AG04450 (cell line): ENCODE data around the gene B9D1. TPM values are rescaled to one million over a fixed set of nuclear protein-coding genes. Genes with fewer than 3 reads are reported as not detected.

ENCODE experiments used
- CTCF ChIA-PET: fragments of 300-600, 350-600 bp; formaldehyde crosslinking; extraction: SDS; loops from one replicate; lab custom pipeline; 2022; ENCODE audit warnings: antibody characterized with exemption, inconsistent platforms; lab: Charles Lee
- POLR2A ChIA-PET: fragments of 350-600 bp; formaldehyde crosslinking; extraction: SDS; loops from one replicate; lab custom pipeline; 2021; ENCODE audit warnings: antibody characterized with exemption, inconsistent platforms; lab: Yijun Ruan, JAX
- DNase-seq: peaks from one replicate; pipeline ENCODE4 v3.0.0-alpha.2; 2011; ENCODE audit warnings: low read depth, low spot score
- H3K27ac ChIP-seq: one replicate; pipeline ENCODE4 v1.5.1; 2012; ENCODE audit warnings: low read depth, low read length, control low read depth
- H3K27me3 ChIP-seq: one replicate; pipeline ENCODE4 v1.6.0; 2012; ENCODE audit warnings: low read length; ENCODE audit not compliant: control insufficient read depth, insufficient read depth
- H3K4me3 ChIP-seq: 2 replicates; pipeline ENCODE4 v1.5.1; 2011; ENCODE audit warnings: mild to moderate bottlenecking, low read depth, low read length, control low read depth
- H3K9me3 ChIP-seq: 2 replicates; pipeline ENCODE4 v1.5.1; 2012; ENCODE audit warnings: low read length; ENCODE audit not compliant: control insufficient read depth, insufficient read depth
- CTCF ChIP-seq: IDR thresholded peaks from 2 replicates; pipeline ENCODE4 v1.5.1; 2011; ENCODE audit warnings: low read depth, low read length, control low read depth, inconsistent platforms
- polyA plus RNA-seq: library from polyadenylated mRNA; depleted of rRNA; stranded (reverse); fragments of >200 nt; gene quantifications from 2 replicates; pipeline ENCODE4 v1.2.3, GENCODE V29; 2011

B9D1 gene
- polyA plus RNA-seq, 1 experiment, result 35.2 TPM

- TF ChIP-seq CTCF, result no peak
- POLR2A ChIA-PET, result interaction anchor here (1.2 kb wide), 1 partner anchor 12 kb away, joined by 5 read pairs; no protein-coding TSS in a partner anchor
- no peak overlapping the region for H3K4me3 ChIP-seq
- H3K9me3 ChIP-seq, result no peaks in the 10 kb centered on the region; the same call in 1 of the 2 replicates
- no peak for DNase-seq
- CTCF ChIA-PET, result interaction anchor here (0.7 kb wide), 1 partner anchor 21 kb away, joined by 4 read pairs; the partner anchor contains the start of gene B9D1
- no peaks in the 10 kb centered on the region for H3K27me3 ChIP-seq
- H3K27ac ChIP-seq, result peak overlapping the region; percentile 21
Measured at GRCh38 chr17:19341641-19342610, 20.6 kb downstream of the B9D1 start.

- no peak overlapping the region for H3K4me3 ChIP-seq
- no peaks in the 10 kb centered on the region; the same call in 1 of the 2 replicates for H3K9me3 ChIP-seq
- ChIA-PET POLR2A (interaction anchor here (0.8 kb wide), 1 partner anchor 13 kb away, joined by 4 read pairs; no protein-coding TSS in a partner anchor), CTCF (no interaction called here)
- no peak overlapping the region for H3K27ac ChIP-seq
- H3K27me3 ChIP-seq, result no peaks in the 10 kb centered on the region
- no peak for TF ChIP-seq CTCF
- DNase-seq, result no peak
Measured at GRCh38 chr17:19341211-19341631, 21.3 kb downstream of the B9D1 start.

GRCh38 chr17:19339341-19339815 is 23.1 kb downstream of the B9D1 start:
- no peak for TF ChIP-seq CTCF
- H3K27ac ChIP-seq, result no peak overlapping the region
- no peak for DNase-seq
- ChIA-PET POLR2A (no interaction called here), CTCF (interaction anchor here (1.0 kb wide), 2 partner anchors 14 to 23 kb away, joined by 3 to 4 read pairs; partner anchors contain the start of gene B9D1)
- no peaks in the 10 kb centered on the region for H3K27me3 ChIP-seq
- no peak overlapping the region for H3K4me3 ChIP-seq
- H3K9me3 ChIP-seq, result no peaks in the 10 kb centered on the region; the same call in 1 of the 2 replicates

- DNase-seq, result no peak
Measured at GRCh38 chr17:19338031-19338990, 24.2 kb downstream of the B9D1 start.

More at GRCh38 chr17:19338031-19338990, 24.2 kb downstream of the B9D1 start:
- Histone ChIP-seq H3K4me3 (no peak overlapping the region), H3K9me3 (no peaks in the 10 kb centered on the region; the same call in 1 of the 2 replicates), H3K27me3 (no peaks in the 10 kb centered on the region), H3K27ac (no peak overlapping the region)
- POLR2A ChIA-PET, result no interaction called here
- peak; percentile 55 for TF ChIP-seq CTCF
- CTCF ChIA-PET, result interaction anchor here (0.9 to 1.5 kb wide), 4 partner anchors 9 to 89 kb away, joined by 3 to 4 read pairs (median 4); partner anchors contain the start of gene B9D1
